ENCODE measurements around the gene KCTD12.
A peak's percentile ranks its signal among the peaks of the same experiment; 100 is the strongest.

Gene KCTD12

GRCh38 chr13:76887076-76887563 is 915 bp upstream of the KCTD12 start:
- Histone ChIP-seq H3K27me3 (ENCODE audit: control insufficient read depth, insufficient read depth, low read length) (peaks cover 89% of the 10 kb centered on the region), H3K27ac (ENCODE audit: low read depth, low read length) (no peak overlapping the region), H3K4me1 (ENCODE audit: control insufficient read depth, insufficient read depth, low read length) (peaks cover 5% of the 10 kb centered on the region), H3K36me3 (ENCODE audit: control insufficient read depth, insufficient read depth, low read length) (no peaks in the 10 kb centered on the region), H3K9me3 (ENCODE audit: control insufficient read depth, insufficient read depth, low read depth, low read length) (no peaks in the 10 kb centered on the region), H3K4me3 (ENCODE audit: low read depth, low read length) (peak overlapping the region; percentile 72), H3K9ac (ENCODE audit: low read length) (no peak overlapping the region)

GRCh38 chr13:76886005-76886291 is 257 bp downstream of the KCTD12 start:
- H3K4me1 ChIP-seq (ENCODE audit: control insufficient read depth, insufficient read depth, low read length), result peaks cover 5% of the 10 kb centered on the region
- H3K9ac ChIP-seq (ENCODE audit: low read length), result peak overlapping the region; percentile 50
- H3K27me3 ChIP-seq (ENCODE audit: control insufficient read depth, insufficient read depth, low read length), result peaks cover 77% of the 10 kb centered on the region
- no peak overlapping the region for H3K27ac ChIP-seq (ENCODE audit: low read depth, low read length)
- H3K4me3 ChIP-seq (ENCODE audit: low read depth, low read length), result peak overlapping the region; percentile 72
- H3K9me3 ChIP-seq (ENCODE audit: control insufficient read depth, insufficient read depth, low read depth, low read length), result no peaks in the 10 kb centered on the region
- no peaks in the 10 kb centered on the region for H3K36me3 ChIP-seq (ENCODE audit: control insufficient read depth, insufficient read depth, low read length)

- peaks cover 5% of the 10 kb centered on the region for H3K4me1 ChIP-seq (ENCODE audit: control insufficient read depth, insufficient read depth, low read length)
- peak overlapping the region; percentile 72 for H3K4me3 ChIP-seq (ENCODE audit: low read depth, low read length)
- no peak overlapping the region for H3K27ac ChIP-seq (ENCODE audit: low read depth, low read length)
- no peaks in the 10 kb centered on the region for H3K9me3 ChIP-seq (ENCODE audit: control insufficient read depth, insufficient read depth, low read depth, low read length)
- peaks cover 72% of the 10 kb centered on the region for H3K27me3 ChIP-seq (ENCODE audit: control insufficient read depth, insufficient read depth, low read length)
- H3K36me3 ChIP-seq (ENCODE audit: control insufficient read depth, insufficient read depth, low read length), result no peaks in the 10 kb centered on the region
- peak overlapping the region; percentile 50 for H3K9ac ChIP-seq (ENCODE audit: low read length)
Observed at GRCh38 chr13:76885203-76886004, 801 bp downstream of the KCTD12 start.

- no peaks in the 10 kb centered on the region for H3K36me3 ChIP-seq (ENCODE audit: control insufficient read depth, insufficient read depth, low read length)
- H3K27me3 ChIP-seq (ENCODE audit: control insufficient read depth, insufficient read depth, low read length), result peaks cover 67% of the 10 kb centered on the region
- peak overlapping the region; percentile 50 for H3K9ac ChIP-seq (ENCODE audit: low read length)
- H3K4me3 ChIP-seq (ENCODE audit: low read depth, low read length), result peak overlapping the region; percentile 72
- no peak overlapping the region for H3K27ac ChIP-seq (ENCODE audit: low read depth, low read length)
- H3K9me3 ChIP-seq (ENCODE audit: control insufficient read depth, insufficient read depth, low read depth, low read length), result no peaks in the 10 kb centered on the region
- H3K4me1 ChIP-seq (ENCODE audit: control insufficient read depth, insufficient read depth, low read length), result peaks cover 5% of the 10 kb centered on the region
Observed at GRCh38 chr13:76884907-76885202, 1.4 kb downstream of the KCTD12 start.

- Histone ChIP-seq H3K4me1 (ENCODE audit: control insufficient read depth, insufficient read depth, low read length) (peaks cover 5% of the 10 kb centered on the region), H3K9me3 (ENCODE audit: control insufficient read depth, insufficient read depth, low read depth, low read length) (no peaks in the 10 kb centered on the region), H3K4me3 (ENCODE audit: low read depth, low read length) (peak overlapping the region; percentile 72), H3K36me3 (ENCODE audit: control insufficient read depth, insufficient read depth, low read length) (no peaks in the 10 kb centered on the region), H3K9ac (ENCODE audit: low read length) (no peak overlapping the region), H3K27me3 (ENCODE audit: control insufficient read depth, insufficient read depth, low read length) (peaks cover 61% of the 10 kb centered on the region), H3K27ac (ENCODE audit: low read depth, low read length) (no peak overlapping the region)
Observed at GRCh38 chr13:76884186-76884906, 1.9 kb downstream of the KCTD12 start.

GRCh38 chr13:76883236-76883635 is 3.0 kb downstream of the KCTD12 start:
- no peak overlapping the region for H3K27ac ChIP-seq (ENCODE audit: low read depth, low read length)
- no peaks in the 10 kb centered on the region for H3K36me3 ChIP-seq (ENCODE audit: control insufficient read depth, insufficient read depth, low read length)
- no peaks in the 10 kb centered on the region for H3K9me3 ChIP-seq (ENCODE audit: control insufficient read depth, insufficient read depth, low read depth, low read length)
- H3K4me3 ChIP-seq (ENCODE audit: low read depth, low read length), result no peak overlapping the region
- peaks cover 50% of the 10 kb centered on the region for H3K27me3 ChIP-seq (ENCODE audit: control insufficient read depth, insufficient read depth, low read length)
- no peak overlapping the region for H3K9ac ChIP-seq (ENCODE audit: low read length)
- peaks cover 5% of the 10 kb centered on the region for H3K4me1 ChIP-seq (ENCODE audit: control insufficient read depth, insufficient read depth, low read length)

- Histone ChIP-seq H3K36me3 (ENCODE audit: control insufficient read depth, insufficient read depth, low read length) (no peaks in the 10 kb centered on the region), H3K4me3 (ENCODE audit: low read depth, low read length) (no peak overlapping the region)
Observed at GRCh38 chr13:76882431-76882830, 3.8 kb downstream of the KCTD12 start.

GRCh38 chr13:76879883-76880270 is 6.3 kb downstream of the KCTD12 start:
- H3K9ac ChIP-seq (ENCODE audit: low read length), result no peak overlapping the region
- no peak overlapping the region for H3K27ac ChIP-seq (ENCODE audit: low read depth, low read length)
- no peaks in the 10 kb centered on the region for H3K36me3 ChIP-seq (ENCODE audit: control insufficient read depth, insufficient read depth, low read length)
- H3K9me3 ChIP-seq (ENCODE audit: control insufficient read depth, insufficient read depth, low read depth, low read length), result no peaks in the 10 kb centered on the region
- no peak overlapping the region for H3K4me3 ChIP-seq (ENCODE audit: low read depth, low read length)
- peaks cover 19% of the 10 kb centered on the region for H3K27me3 ChIP-seq (ENCODE audit: control insufficient read depth, insufficient read depth, low read length)
- peaks cover 3% of the 10 kb centered on the region; the same call in 1 of the 2 replicates for H3K4me1 ChIP-seq (ENCODE audit: control insufficient read depth, insufficient read depth, low read length)

More at GRCh38 chr13:76882431-76882830, 3.8 kb downstream of the KCTD12 start:
- Histone ChIP-seq H3K9ac (ENCODE audit: low read length) (no peak overlapping the region), H3K9me3 (ENCODE audit: control insufficient read depth, insufficient read depth, low read depth, low read length) (no peaks in the 10 kb centered on the region), H3K4me1 (ENCODE audit: control insufficient read depth, insufficient read depth, low read length) (peaks cover 4% of the 10 kb centered on the region), H3K27me3 (ENCODE audit: control insufficient read depth, insufficient read depth, low read length) (peaks cover 42% of the 10 kb centered on the region), H3K27ac (ENCODE audit: low read depth, low read length) (no peak overlapping the region)

- Histone ChIP-seq H3K36me3 (ENCODE audit: control insufficient read depth, insufficient read depth, low read length) (no peaks in the 10 kb centered on the region), H3K9me3 (ENCODE audit: control insufficient read depth, insufficient read depth, low read depth, low read length) (no peaks in the 10 kb centered on the region), H3K4me3 (ENCODE audit: low read depth, low read length) (no peak overlapping the region), H3K27ac (ENCODE audit: low read depth, low read length) (no peak overlapping the region), H3K9ac (ENCODE audit: low read length) (no peak overlapping the region), H3K4me1 (ENCODE audit: control insufficient read depth, insufficient read depth, low read length) (no peaks in the 10 kb centered on the region), H3K27me3 (ENCODE audit: control insufficient read depth, insufficient read depth, low read length) (peaks cover 13% of the 10 kb centered on the region)
Observed at GRCh38 chr13:76879203-76879882, 6.9 kb downstream of the KCTD12 start.

GRCh38 chr13:76878043-76878442 is 8.2 kb downstream of the KCTD12 start:
- H3K4me3 ChIP-seq (ENCODE audit: low read depth, low read length), result no peak overlapping the region
- no peaks in the 10 kb centered on the region for H3K9me3 ChIP-seq (ENCODE audit: control insufficient read depth, insufficient read depth, low read depth, low read length)

GRCh38 chr13:76875271-76875815 is 10.9 kb downstream of the KCTD12 start:
- Histone ChIP-seq H3K4me1 (ENCODE audit: control insufficient read depth, insufficient read depth, low read length) (no peaks in the 10 kb centered on the region), H3K36me3 (ENCODE audit: control insufficient read depth, insufficient read depth, low read length) (no peaks in the 10 kb centered on the region), H3K27ac (ENCODE audit: low read depth, low read length) (no peak overlapping the region), H3K9ac (ENCODE audit: low read length) (no peak overlapping the region), H3K27me3 (ENCODE audit: control insufficient read depth, insufficient read depth, low read length) (no peaks in the 10 kb centered on the region; the same call in 1 of the 2 replicates), H3K9me3 (ENCODE audit: control insufficient read depth, insufficient read depth, low read depth, low read length) (no peaks in the 10 kb centered on the region), H3K4me3 (ENCODE audit: low read depth, low read length) (no peak overlapping the region)

More at GRCh38 chr13:76878043-76878442, 8.2 kb downstream of the KCTD12 start:
- Histone ChIP-seq H3K36me3 (ENCODE audit: control insufficient read depth, insufficient read depth, low read length) (no peaks in the 10 kb centered on the region), H3K9ac (ENCODE audit: low read length) (no peak overlapping the region), H3K4me1 (ENCODE audit: control insufficient read depth, insufficient read depth, low read length) (no peaks in the 10 kb centered on the region), H3K27ac (ENCODE audit: low read depth, low read length) (no peak overlapping the region), H3K27me3 (ENCODE audit: control insufficient read depth, insufficient read depth, low read length) (peaks cover 2% of the 10 kb centered on the region; the same call in 1 of the 2 replicates)

Measured in HUES6 (cell line).